HepG2 (cell line): Measurements from ENCODE around the gene SPATC1L. TPM values are rescaled to one million over a fixed set of nuclear protein-coding genes. Genes with fewer than 3 reads are reported as not detected.

ENCODE experiments used
- CCAR2 ChIP-seq: fragments of 200-400 bp; formaldehyde crosslinking; optimal IDR thresholded peaks from 2 replicates; pipeline ENCODE3; 2018; ENCODE audit warnings: low read depth, mild to moderate bottlenecking, low read length, moderate library complexity
- CREB1 ChIP-seq, 2 experiments: fragments of 450-650 bp in 1 of 2; IDR thresholded peaks; 2 replicates each; pipeline ENCODE4 v1.6.1; 2016 to 2017; ENCODE audit warnings: control low read depth in 1 of 2, mild to moderate bottlenecking in 1 of 2, missing compliant biosample characterization in 1 of 2, missing genetic modification characterization in 1 of 2
- FOXP4 ChIP-seq: sonication (generic); formaldehyde crosslinking; IDR thresholded peaks from 2 replicates; pipeline ENCODE4 v1.4.0; 2020; ENCODE audit warnings: missing genetic modification reagents
- GABPB1 ChIP-seq: IDR thresholded peaks from 2 replicates; pipeline ENCODE4 v1.6.1; 2016; ENCODE audit warnings: mild to moderate bottlenecking, missing genetic modification reagents, moderate library complexity, missing compliant biosample characterization
- KDM3A ChIP-seq: IDR thresholded peaks from 2 replicates; pipeline ENCODE4 v1.6.1; 2018; ENCODE audit warnings: low read depth, missing compliant biosample characterization
- KDM5B ChIP-seq: sonication (generic); formaldehyde crosslinking; IDR thresholded peaks from 2 replicates; pipeline ENCODE4 v1.4.0; 2020; ENCODE audit warnings: missing genetic modification reagents, mild to moderate bottlenecking, borderline replicate concordance
- MAFK ChIP-seq, 2 experiments: IDR thresholded peaks in 1 of 2; conservative IDR thresholded peaks in 1 of 2; 2 replicates each; pipeline ENCODE4 v1.6.1; 2011; ENCODE audit warnings: improper control_type of control experiment in 2 of 2, low read length in 2 of 2
- NFATC3 ChIP-seq: sonication (generic); formaldehyde crosslinking; IDR thresholded peaks from 2 replicates; pipeline ENCODE4 v1.5.1; 2020; ENCODE audit warnings: mild to moderate bottlenecking, missing genetic modification reagents
- NR0B2 ChIP-seq: sonication (generic); formaldehyde crosslinking; IDR thresholded peaks from 2 replicates; pipeline ENCODE4 v1.4.0; 2020; ENCODE audit warnings: mild to moderate bottlenecking, missing genetic modification reagents
- NR2F6 ChIP-seq, 2 experiments: IDR thresholded peaks; 2 replicates each; pipeline ENCODE4 v1.6.1; 2016; ENCODE audit warnings: antibody characterized with exemption in 1 of 2, mild to moderate bottlenecking in 1 of 2
- RBFOX2 ChIP-seq: fragments of 200-400 bp; formaldehyde crosslinking; IDR thresholded peaks from 2 replicates; pipeline ENCODE4 v1.6.1; 2017; ENCODE audit warnings: low read depth, mild to moderate bottlenecking, low read length
- SALL2 ChIP-seq: sonication (generic); formaldehyde crosslinking; IDR thresholded peaks from 2 replicates; pipeline ENCODE4 v1.8.1; 2023; ENCODE audit warnings: mild to moderate bottlenecking, missing genetic modification reagents, inconsistent platforms
- TSC22D2 ChIP-seq: sonication (generic); formaldehyde crosslinking; IDR thresholded peaks from 2 replicates; pipeline ENCODE4 v1.5.1; 2020; ENCODE audit warnings: missing genetic modification reagents, mild to moderate bottlenecking, borderline replicate concordance
- UBTF ChIP-seq: sonication (generic); formaldehyde crosslinking; IDR thresholded peaks from 2 replicates; pipeline ENCODE4 v1.4.0; 2020; ENCODE audit warnings: mild to moderate bottlenecking, missing genetic modification reagents
- ZFP62 ChIP-seq: sonication (generic); formaldehyde crosslinking; IDR thresholded peaks from 2 replicates; pipeline ENCODE4 v1.4.0; 2020; ENCODE audit warnings: missing genetic modification reagents
- ZNF124 ChIP-seq: sonication (generic); formaldehyde crosslinking; IDR thresholded peaks from 2 replicates; pipeline ENCODE4 v1.4.0; 2020; ENCODE audit warnings: missing genetic modification reagents
- ZNF274 ChIP-seq: sonication (generic); formaldehyde crosslinking; IDR thresholded peaks from 2 replicates; pipeline ENCODE4 v1.5.1; 2020; ENCODE audit warnings: mild to moderate bottlenecking, missing genetic modification reagents
- ZNF280B ChIP-seq: sonication (generic); formaldehyde crosslinking; IDR thresholded peaks from 2 replicates; pipeline ENCODE4 v1.5.0; 2020; ENCODE audit warnings: missing genetic modification reagents, mild to moderate bottlenecking, borderline replicate concordance
- ZNF317 ChIP-seq: sonication (generic); formaldehyde crosslinking; IDR thresholded peaks from 2 replicates; pipeline ENCODE4 v1.5.0; 2020; ENCODE audit warnings: mild to moderate bottlenecking, missing genetic modification reagents
- ZNF761 ChIP-seq: sonication (generic); formaldehyde crosslinking; conservative IDR thresholded peaks from 2 replicates; pipeline ENCODE4 v1.4.0; 2020; ENCODE audit warnings: mild to moderate bottlenecking, missing genetic modification reagents
- ZSCAN5A ChIP-seq: sonication (generic); formaldehyde crosslinking; IDR thresholded peaks from 2 replicates; pipeline ENCODE4 v1.8.0; 2022; ENCODE audit warnings: mild to moderate bottlenecking, missing genetic modification reagents, borderline replicate concordance
- polyA plus RNA-seq, 8 experiments: library from polyadenylated mRNA; depleted of rRNA in 3 of 8; stranded (reverse) in 7 of 8; unstranded in 1 of 8; fragments of >200 nt; fragmentation: Illumina TruSeq in 4 of 8; extraction: Trizol in 4 of 8; gene quantifications; 2 replicates each; pipeline versions ENCODE4 v1.2.1 to v1.2.3, GENCODE V29; 2011 to 2016; ENCODE audit warnings: low read depth in 4 of 8, missing spikeins in 1 of 8, mixed read lengths in 1 of 8; ENCODE audit not compliant: insufficient read depth in 1 of 8
- total RNA-seq, 5 experiments: library from RNA; depleted of rRNA; stranded (reverse); fragments of >200 nt; fragmentation: Illumina TruSeq; extraction: Trizol; gene quantifications; 2 replicates each; pipeline ENCODE4 v1.2.3, GENCODE V29; 2016; ENCODE audit warnings: low read depth in 1 of 5

The SPATC1L gene
- total and polyA plus RNA-seq, 2 of the 13 experiments (the other 11 are each of a cell fraction or from before 2014, with no cell fraction given) = 1.4 to 3.3 TPM

- no peak for TF ChIP-seq FOXP4 (CRISPR knock-in tag)
- 0 out of 2 replicates have a peak, but pooled peaks have one; percentile 58 for TF ChIP-seq ZNF280B (CRISPR knock-in tag)
- TF ChIP-seq NFATC3 = no peak
- TF ChIP-seq RBFOX2 = peak; percentile 67
- TF ChIP-seq ZFP62 (CRISPR knock-in tag) = no peak
- peak; percentile 85 for TF ChIP-seq ZNF274 (CRISPR knock-in tag)
- no peak for TF ChIP-seq ZNF761
- TF ChIP-seq CREB1 (IDR thresholded peaks at IDR 0.05) = 0 out of 2 replicates have a peak, but pooled peaks have one; percentile 1
- TF ChIP-seq CREB1 (CRISPR knock-in tag; IDR thresholded peaks at IDR 0.05) = no peak
- 0 out of 2 replicates have a peak, but pooled peaks have one; percentile 38 for TF ChIP-seq KDM3A (CRISPR knock-in tag)
- no peak for TF ChIP-seq TSC22D2 (CRISPR knock-in tag)
- peak; percentile 60; the same call in 1 of the 2 replicates for TF ChIP-seq SALL2 (CRISPR knock-in tag)
- peak; percentile 68 for TF ChIP-seq KDM5B (CRISPR knock-in tag)
- no peak for TF ChIP-seq ZSCAN5A (CRISPR knock-in tag)
- TF ChIP-seq NR2F6 (IDR thresholded peaks at IDR 0.05) = no peak
- TF ChIP-seq NR2F6 (CRISPR knock-in tag; IDR thresholded peaks at IDR 0.05) = peak; percentile 35; the same call in 1 of the 2 replicates
- TF ChIP-seq CCAR2 = no peak
- peak; percentile 78 for TF ChIP-seq UBTF (CRISPR knock-in tag)
- TF ChIP-seq ZNF317 (CRISPR knock-in tag) = no peak
- peak; percentile 57; the same call in 1 of the 2 replicates for TF ChIP-seq GABPB1 (CRISPR knock-in tag)
- TF ChIP-seq ZNF124 = 0 out of 2 replicates have a peak, but pooled peaks have one; percentile 41
- peak; percentile 53; the same call in 1 of the 2 replicates for TF ChIP-seq NR0B2 (CRISPR knock-in tag)
- no peak for TF ChIP-seq MAFK (conservative IDR thresholded peaks at IDR 0.05 in 1 of 2, IDR thresholded peaks at IDR 0.05 in 1 of 2; ENCODE audit: low read length in 2 of 2)
Observed at GRCh38 chr21:46228345-46229051, 44.2 kb upstream of the SPATC1L start, which contains the start of gene LSS (continued).
